ENCODE measurements around the gene CPNE8.

Gene CPNE8

DNA sequence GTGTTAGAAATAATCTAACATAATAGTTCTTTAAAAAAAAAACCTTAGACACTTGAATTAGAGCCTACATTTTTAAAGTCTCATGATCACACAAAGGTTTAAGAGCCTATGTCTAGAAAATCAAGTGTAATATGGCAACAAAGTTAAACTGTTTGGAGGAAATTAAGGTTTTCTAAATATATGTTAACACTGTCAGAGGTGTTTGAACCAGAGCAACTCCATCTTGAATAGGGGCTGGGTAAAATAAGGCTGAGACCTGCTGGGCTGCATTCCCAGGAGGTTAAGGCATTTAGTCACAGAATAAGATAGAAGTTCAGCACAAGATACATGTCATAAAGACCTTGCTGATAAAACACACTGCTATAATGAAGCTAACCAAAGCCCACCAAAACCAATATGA lies 12.4 kb downstream of the CPNE8 start:
- no peak for FAIRE-seq

DNA sequence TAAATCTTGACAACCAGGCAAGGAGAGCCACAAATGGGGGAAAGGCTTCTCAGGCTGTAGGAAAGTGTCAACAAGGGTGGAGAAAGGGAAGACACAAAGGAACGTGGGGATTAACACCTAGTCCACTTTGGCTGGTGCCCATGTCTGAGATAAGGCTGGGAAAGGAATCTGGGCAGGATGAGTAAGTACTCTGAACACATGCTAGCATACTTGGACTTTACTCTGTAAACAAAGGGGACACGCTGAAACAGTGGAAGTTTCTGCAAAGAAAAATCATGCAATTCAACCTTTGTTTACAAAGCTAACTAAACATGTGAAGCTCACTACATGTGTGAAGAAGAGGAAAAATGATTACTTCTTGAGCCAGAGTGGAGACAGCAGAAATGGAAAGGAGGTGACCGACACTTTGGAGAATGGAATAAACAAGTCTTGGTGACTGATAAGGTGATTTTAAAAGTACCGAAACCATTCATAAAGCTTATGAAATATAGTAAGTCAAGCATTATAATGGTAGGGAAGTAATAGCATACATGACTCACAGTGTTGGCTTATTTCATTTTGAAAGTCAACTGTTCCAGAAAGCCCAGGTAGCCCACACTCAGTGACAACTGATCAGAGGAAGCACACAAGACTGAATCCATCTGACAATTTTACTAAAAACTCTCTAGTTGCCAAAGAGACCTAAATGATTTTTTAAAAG lies 13.2 kb downstream of the CPNE8 start:
- FAIRE-seq = no peak

GRCh38 chr12:38890102-38890855 lies 15.1 kb downstream of the CPNE8 start:
- no peak for FAIRE-seq

DNA sequence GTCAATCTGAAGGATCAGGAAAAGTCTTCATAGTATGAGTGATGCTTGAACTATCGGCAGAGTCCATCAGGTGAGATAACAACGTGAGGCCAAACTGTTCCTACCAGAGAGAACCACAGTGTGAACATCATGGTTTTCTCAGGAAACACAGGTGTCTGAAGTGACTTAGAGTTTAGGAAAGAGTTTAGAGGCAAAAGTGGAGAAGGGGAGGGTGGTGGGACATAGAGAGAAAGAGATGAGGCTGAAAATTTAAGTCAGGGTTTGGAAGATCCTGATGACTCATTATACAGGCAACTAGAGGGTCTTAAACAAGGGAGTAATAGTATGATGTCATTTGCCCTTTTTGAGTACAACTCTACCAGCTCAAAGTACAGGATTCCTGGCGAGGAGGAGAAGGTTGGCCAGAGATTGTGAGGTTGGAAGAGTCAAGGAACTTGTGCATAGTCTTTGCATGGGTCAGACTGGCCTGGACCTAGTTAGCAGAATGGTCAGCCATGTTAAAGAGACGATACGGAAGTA lies 16.0 kb downstream of the CPNE8 start:
- no peak for FAIRE-seq

DNA sequence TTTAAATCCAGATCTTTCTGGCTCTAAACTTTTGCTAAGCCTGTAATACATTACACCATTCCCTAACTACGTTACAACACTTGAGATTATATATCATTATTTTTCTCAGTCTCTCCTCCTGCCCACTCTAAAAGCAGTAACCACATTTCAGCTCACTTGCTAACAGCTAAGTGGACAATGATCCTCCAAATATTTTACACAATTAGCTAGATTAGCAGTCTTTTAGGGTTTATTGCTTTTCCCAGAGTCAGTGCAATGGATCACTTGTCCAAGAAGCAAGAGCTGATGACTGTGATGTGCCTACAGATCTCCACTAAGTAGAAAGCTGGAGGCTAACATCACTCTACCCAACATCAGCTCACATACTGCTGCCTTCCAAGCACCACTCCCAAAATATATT lies 17.6 kb downstream of the CPNE8 start:
- FAIRE-seq = no peak

- FAIRE-seq = no peak
Observed at GRCh38 chr12:38886931-38887330, 18.5 kb downstream of the CPNE8 start.

GRCh38 chr12:38886064-38886463 lies 19.3 kb downstream of the CPNE8 start:
- no peak for FAIRE-seq

DNA sequence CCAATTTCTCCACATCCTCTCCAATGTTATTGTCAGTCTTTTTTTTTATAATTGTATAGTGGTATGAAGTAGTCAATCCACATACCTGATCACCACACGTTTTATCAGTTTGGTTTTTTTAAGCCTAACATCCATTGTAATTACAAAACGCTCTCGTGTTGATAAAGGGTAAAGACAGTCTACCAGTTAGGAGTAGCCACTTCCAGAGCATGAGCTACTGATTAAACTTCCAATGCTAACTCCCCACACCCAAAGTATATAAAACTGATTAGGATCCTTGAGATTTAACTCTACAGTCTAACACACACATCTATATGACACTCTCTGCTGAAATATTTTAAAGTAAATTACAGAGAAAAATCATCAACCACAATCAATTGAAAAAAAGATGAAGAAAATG lies 20.7 kb downstream of the CPNE8 start:
- no peak for FAIRE-seq

DNA sequence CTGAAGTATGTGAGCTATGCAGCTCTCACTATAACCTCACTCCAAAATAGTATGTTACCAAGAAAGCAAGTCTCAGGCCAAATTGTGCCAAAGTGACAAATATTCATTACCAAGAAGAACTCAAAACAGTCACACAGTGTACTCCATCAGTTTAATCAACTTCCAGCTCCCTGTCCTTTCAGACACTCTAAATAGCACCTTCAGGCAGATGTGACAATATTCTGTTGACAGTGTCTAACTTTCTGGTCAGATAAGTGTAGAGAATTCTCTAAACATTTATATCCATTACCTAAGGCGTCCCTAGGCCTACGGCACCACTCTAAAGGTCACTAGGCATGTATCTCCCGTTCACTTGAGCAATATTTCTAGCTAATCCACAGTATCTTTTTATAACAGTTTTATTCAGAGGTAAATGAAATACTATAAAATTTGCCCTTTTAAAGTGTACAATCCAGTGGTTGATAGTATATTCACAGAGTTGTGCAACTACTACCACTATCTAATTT lies 21.7 kb downstream of the CPNE8 start:
- FAIRE-seq = no peak

DNA sequence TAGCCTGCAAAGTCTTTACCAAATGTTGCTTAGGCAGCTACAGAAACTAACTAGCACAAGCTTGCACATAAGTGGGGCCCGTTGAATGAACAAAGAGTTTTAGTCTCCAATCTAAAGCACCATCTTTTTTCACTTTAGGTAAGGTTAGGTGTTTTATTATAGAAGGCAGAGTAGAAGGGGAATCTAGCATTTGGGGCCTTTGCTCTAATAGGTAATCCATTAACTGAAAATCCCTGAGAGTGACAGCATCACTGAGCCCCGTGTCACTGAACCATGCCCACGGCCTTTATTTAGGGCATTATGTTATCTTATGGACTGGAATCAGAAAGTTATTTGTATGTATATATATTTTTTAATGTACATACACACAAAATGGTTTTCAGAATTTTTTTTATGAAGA lies 25.1 kb downstream of the CPNE8 start:
- no peak for FAIRE-seq

DNA sequence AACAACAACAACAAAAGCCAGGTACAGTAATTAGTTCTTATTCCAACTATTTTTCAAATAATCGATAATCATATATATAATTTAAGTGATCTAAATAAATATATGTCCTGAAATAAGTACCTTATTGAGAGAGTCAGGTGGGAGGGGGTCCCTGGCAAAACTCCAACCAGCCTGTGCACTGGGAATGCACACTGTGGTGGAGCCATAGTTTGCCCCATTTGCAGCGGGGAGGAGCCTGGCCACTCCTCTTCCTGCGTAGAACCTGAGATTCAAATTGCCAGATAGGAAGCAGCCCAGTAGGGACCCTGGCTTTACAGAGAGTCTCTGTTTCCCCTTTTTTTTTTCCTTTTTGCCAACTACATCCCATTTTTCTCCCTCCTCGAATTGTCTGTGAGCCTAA lies 26.4 kb downstream of the CPNE8 start:
- FAIRE-seq = no peak

DNA sequence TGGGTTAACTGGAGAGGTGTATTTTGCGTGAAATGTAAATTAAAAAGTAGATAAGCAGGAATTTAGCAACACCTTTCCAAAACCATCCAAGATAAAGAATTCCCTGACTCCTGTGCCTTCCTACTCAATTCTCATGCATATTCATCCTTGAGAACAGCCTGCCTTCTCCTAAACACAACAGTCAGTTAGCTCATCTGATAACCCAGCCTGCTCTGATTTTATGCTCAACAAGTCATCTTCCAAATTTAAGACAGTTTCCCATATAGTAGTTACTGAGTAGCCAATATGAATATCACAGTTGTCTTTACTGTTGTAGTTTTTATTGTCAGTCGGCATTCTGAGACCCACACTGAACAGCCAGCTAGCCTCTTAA lies 27.1 kb downstream of the CPNE8 start:
- no peak for FAIRE-seq

GRCh38 chr12:38875586-38876228 lies 29.7 kb downstream of the CPNE8 start:
- no peak for FAIRE-seq

DNA sequence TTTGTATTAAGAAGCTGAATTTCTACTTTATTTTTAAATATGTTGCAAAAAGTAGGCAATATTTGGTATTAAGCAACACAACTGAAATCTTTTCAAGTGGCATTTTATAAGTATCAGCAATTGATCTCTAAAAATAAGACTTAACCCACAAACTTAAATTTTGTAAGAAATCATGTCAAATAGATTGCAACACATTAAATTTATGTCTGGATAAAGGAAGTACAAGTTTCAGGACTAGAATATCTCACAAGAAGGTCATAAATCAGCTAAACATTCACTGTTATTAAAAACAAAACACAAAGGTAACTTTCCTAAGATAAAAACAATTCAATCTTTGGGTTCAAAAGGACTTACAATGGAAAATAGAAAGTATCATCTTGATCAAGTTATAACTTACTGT lies 32.8 kb downstream of the CPNE8 start:
- FAIRE-seq = no peak

DNA sequence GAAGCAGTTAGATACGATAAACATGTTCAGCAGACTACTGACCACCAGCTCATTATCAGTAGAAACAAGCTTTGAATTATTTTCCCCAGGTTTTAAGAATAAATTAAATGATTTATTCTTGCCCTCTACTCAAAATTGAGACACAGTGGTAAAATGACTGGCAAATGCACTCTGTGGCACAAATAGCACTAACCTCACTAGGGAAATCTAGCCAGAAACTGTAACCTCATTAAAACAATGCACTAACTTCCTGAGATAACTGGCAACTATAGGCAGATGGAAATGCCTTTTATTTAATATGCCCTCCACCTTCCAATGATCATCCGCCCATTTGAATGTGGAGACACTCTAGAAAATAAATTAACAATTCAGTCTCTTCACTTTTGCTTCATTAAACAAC lies 33.2 kb downstream of the CPNE8 start:
- FAIRE-seq = no peak

- no peak for FAIRE-seq
Observed at GRCh38 chr12:38869036-38869435, 36.4 kb downstream of the CPNE8 start.

GRCh38 chr12:38850461-38850860 lies 54.9 kb downstream of the CPNE8 start:
- FAIRE-seq = no peak

DNA sequence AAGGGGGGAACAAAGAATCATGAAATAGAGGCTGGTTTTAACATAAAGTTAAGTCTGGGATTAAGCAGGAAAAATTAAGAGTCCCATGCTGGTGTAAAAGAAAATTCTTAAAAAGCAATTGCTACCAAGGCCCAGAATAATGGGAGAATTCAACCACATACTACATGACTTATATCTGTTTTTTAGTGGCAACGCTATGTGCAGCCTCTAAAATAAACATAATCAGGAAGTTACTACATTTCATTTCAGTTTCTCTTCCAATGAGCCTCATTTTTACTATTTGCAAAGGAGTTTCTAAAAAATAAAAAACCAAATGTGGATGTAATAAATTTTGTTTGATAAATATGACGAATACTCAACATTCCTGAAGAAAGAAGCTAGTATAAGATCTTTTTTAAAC lies 58.1 kb downstream of the CPNE8 start:
- no peak for FAIRE-seq

GRCh38 chr12:38844267-38844666 lies 61.1 kb downstream of the CPNE8 start:
- FAIRE-seq = no peak

GRCh38 chr12:38838056-38838850 lies 67.1 kb downstream of the CPNE8 start:
- no peak for FAIRE-seq

- no peak for FAIRE-seq
Observed at GRCh38 chr12:38831715-38832114, 73.7 kb downstream of the CPNE8 start.

DNA sequence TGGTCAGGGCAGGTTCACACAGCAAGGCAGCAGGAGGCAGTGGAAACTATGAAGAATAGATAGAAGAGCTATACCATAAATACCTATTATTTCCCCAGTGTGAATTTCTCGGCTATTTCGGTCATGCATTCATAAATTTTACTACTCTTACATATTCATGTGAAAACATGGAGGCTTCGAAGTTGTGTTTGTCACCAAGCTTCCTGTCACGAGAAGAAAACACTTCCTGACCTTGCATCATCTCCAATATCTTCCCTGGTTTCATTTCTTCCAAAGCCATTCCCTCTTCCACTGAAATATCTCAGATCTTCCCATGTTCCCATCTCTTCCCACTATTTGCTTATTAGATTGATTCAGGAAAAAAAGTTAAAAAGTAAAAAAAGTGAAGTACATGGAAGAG lies 80.4 kb downstream of the CPNE8 start:
- FAIRE-seq = no peak

DNA sequence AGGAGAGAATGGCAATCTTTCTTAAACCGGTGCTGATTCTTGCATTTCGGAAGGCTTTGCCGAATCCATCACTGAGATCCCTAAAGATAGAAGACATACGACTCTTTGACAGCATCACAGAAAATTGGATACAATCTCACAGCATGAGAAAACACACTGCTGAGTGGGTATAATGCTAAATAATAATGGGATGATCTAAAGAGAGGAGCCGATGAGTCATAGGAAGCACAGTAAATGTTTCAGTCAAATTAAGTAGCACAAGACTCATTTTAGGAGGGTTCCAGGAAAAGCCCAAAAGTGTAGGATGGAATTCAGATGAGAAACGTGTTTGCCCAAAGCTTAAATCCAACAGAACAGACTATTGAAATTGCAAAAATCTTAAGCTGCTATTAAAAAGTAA lies 81.7 kb downstream of the CPNE8 start:
- FAIRE-seq = no peak

Measured in G401.6 (cell line).